IPS-11a (cell line): ENCODE data around the gene APOF.
"Not testable (repeated sequence)": the region's sequence is repeated elsewhere in the genome, so short reads cannot be mapped to it uniquely, and the experiment has no call there.

Experiments used
- H3K4me3 ChIP-seq: one replicate; pipeline ENCODE4 v1.5.1; 2013; ENCODE audit warnings: low read depth, low read length, control low read depth

Gene APOF

GRCh38 chr12:56374726-56375597 is 12.3 kb upstream of the APOF start:
- H3K4me3 ChIP-seq: no peak overlapping the region

DNA sequence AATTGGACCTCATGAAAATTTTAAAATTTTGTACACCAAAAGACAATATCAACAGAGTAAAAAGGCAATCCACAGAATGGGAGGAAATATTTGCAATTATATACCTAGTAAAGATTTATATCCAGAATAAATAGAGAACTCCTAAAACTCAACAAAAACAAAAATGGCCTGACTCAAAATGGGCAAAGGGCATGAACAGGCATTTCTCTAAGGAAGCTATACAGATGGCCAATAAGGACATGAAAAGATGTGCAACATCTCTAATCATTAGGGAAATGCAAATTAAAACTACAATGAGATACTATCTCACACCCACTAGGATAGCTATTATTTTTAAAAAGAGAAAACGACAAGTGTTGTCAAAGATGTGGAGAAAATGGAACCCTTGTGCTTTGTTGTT is 10.9 kb upstream of the APOF start:
- H3K4me3 ChIP-seq: no peak overlapping the region

GRCh38 chr12:56366948-56367347 is 4.3 kb upstream of the APOF start:
- H3K4me3 ChIP-seq: no peak overlapping the region

DNA sequence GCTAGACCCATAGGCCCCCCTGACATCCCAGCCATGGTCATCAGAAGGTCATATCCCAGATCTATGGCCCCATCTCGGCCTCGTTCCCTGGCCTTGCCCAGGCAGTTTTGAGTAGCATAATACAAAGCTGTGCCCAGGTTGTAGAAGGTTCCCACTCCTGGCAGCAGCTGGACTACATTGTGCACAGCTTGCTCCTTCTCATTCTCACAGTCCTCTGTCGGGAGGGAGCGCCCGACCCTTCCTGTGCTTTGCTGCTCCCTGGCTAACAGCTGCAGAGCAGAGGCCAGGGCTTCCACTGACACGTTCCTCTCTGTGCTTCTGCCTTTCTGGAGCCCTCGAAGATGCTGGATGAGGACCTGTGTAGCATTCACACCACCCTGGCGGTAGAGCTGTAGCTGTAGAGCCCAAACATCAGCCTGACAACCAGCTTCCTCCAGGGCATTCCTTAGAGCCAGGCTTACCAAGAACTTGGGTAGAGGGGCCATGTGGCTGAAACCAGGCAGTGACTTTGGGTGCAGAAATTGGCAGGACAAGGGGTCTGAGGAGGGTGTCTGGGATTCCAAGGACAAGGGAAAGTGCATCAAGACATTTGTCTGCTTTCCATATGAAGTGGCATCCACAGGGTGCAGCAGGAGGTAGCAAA is 1.0 kb downstream of the APOF start:
- no peak overlapping the region for H3K4me3 ChIP-seq

- peak within 1 kb of the TSS; percentile 97 for H3K4me3 ChIP-seq
These were observed 2.5 kb downstream of the APOF start, which contains the start of gene STAT2 for GRCh38 chr12:56359851-56360767. STAT2 (minus strand) TSS chr12:56360107; CDS start chr12:56356571, 3,536 bp downstream.

- H3K4me3 ChIP-seq: peak overlapping the region; percentile 97
These were observed 3.7 kb downstream of the APOF start for GRCh38 chr12:56358836-56359532.

- H3K4me3 ChIP-seq: no peak overlapping the region
These were observed 11.3 kb downstream of the APOF start for GRCh38 chr12:56351325-56351724.

DNA sequence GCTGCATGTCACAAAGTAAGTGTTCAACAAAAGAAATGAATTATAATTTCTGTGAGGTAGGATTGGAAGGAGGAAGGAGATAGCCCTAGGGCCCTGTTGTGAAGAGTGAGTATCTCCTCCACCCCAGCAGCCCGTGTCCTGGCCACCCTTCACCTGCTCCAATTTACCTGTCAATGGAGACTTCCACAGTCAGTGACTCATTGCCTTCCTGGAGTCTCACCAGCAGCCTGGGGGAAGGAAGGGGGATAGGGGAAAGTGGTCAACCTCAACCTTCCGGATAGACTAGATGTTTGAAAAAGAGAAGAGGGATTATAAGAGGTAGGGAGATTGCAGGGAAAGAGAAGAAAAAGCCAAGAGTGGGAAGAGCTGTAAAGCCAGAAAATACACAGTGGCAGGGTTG is 12.0 kb downstream of the APOF start:
- H3K4me3 ChIP-seq: no peak overlapping the region

DNA sequence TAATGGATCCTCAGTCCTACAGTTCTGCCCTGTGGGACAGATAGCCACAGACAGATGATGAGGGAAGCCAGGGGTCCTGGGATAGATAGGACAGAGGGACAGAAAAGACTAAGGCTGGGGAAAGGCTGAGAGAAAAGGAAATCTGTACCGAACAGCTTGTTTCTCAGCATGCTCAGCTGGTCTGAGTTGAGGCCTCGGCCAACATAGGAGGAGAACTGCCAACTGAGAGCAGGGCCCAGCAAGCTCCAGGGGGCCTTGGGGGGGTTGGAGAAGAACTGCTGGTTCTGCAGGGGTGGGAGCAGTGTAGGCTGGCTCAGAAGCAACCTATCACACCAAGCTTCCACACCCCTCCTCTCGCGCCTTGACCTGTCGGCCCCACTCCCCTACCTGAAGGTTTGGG is 13.9 kb downstream of the APOF start:
- H3K4me3 ChIP-seq: no peak overlapping the region

DNA sequence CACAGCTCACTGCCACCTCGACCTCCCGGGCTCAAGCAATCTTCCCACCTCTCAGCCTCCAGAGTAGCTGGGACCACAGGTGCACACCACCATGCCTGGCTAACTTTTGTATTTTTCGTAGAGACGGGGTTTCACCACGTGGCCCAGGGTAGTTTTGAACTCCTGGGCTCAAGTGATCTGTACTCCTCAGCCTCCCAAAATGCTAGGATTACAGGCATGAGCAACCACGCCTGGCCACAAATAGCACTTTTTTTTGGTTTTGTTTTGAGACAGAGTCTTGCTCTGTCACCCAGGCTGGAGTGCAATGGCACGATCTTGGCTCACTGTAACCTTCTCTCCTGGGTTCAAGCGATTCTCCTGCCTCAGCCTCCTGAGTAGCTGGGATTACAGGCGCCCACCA is 15.4 kb downstream of the APOF start:
- not testable (repeated sequence) for H3K4me3 ChIP-seq

- H3K4me3 ChIP-seq: no peak overlapping the region
These were observed 16.0 kb downstream of the APOF start for GRCh38 chr12:56346675-56347074.

DNA sequence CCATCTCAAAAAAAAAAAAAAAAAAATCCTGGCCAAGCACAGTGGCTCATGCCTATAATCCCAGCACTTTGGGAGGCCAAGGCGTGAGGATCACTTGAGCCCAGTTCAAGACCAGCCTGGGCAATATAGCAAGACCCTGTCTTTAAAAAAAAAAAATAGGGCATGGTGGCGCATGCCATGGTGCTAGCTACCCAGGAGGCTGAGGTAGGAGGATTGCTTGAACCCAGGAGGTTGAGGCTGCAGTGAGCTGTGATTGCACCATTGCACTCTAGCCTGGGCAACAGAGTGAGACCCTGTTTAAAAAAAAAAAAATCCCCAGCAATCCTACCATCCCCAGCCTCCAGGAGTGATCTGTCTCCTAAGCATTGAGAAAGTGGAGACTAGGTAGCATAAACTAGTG is 20.4 kb downstream of the APOF start:
- not testable (repeated sequence) for H3K4me3 ChIP-seq

- H3K4me3 ChIP-seq: no peak overlapping the region
These were observed 21.0 kb downstream of the APOF start for GRCh38 chr12:56341616-56342015.

DNA sequence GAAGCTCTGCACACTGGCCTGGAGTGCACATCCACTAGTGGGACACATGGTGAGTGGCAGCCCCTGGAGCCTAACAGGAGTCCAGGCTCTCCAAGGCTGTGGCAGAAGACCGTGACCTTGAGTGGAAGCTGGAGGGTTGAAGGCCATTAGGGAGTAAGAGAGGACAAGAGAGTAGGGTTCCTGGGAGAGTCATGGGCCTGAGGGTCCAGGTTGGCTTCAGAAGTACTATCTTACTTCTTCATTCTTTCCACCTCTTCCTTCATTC is 23.6 kb downstream of the APOF start:
- no peak overlapping the region for H3K4me3 ChIP-seq

DNA sequence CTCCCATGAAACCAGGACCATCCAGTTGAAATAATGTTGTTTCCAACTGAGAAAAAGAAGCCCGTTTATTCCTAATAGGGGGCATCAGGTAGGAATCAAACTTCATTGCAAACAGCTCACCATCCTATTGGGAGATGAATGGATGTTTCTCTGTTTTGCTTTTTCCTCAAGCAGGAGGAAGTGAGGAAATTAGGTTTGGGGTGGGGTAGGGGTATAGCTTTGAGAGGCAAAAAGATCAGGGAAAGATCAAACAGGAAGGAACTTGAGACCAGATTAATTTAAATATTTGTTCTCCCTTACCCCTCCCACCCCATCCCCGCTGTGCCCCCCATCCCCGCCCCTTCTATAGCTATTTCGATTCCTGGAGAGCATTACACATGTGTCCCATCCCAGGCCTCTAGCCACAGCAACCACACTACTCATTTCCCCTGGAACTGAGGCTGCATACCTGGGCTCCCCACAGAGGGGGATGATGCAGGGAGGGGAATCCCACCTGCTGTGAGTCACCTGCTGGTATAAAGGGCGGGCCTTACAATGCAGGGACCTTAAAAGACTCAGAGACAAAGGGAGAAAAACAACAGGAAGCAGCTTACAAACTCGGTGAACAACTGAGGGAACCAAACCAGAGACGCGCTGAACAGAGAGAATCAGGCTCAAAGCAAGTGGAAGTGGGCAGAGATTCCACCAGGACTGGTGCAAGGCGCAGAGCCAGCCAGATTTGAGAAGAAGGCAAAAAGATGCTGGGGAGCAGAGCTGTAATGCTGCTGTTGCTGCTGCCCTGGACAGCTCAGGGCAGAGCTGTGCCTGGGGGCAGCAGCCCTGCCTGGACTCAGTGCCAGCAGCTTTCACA is 24.1 kb downstream of the APOF start, which contains the start of gene IL23A:
Gene IL23A (plus strand): TSS at position 577 of the 850 bp plus-strand sequence. CDS start 161 bp downstream, at position 738.
- no peak within 1 kb of the TSS for H3K4me3 ChIP-seq

DNA sequence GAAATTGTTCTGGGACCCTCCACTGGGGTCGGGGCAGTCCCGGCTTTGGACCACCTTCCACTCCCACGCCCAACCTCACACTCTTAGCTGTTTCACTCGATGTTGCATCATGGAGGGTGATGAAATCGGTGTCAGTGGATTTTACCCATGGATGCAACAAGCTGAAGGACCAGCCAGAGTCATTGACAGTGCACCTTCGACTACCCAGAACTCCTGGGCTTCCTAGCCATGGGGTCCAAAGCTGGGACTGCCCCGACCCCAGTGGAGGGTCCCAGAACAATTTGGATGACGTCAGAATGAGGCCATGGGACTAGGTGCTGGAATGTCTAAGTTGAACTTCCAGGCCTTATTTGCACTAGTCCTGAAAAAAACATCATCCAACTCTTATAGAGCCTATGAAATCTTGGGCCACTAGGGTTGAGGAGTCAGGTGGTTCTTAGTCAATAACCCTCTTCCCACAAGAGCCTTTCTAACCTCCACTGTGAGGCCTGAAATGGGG is 24.9 kb downstream of the APOF start:
- no peak overlapping the region for H3K4me3 ChIP-seq

GRCh38 chr12:56336361-56337167 is 26.1 kb downstream of the APOF start:
- H3K4me3 ChIP-seq: no peak overlapping the region

GRCh38 chr12:56335527-56335926 is 27.1 kb downstream of the APOF start:
- H3K4me3 ChIP-seq: not testable (repeated sequence)

DNA sequence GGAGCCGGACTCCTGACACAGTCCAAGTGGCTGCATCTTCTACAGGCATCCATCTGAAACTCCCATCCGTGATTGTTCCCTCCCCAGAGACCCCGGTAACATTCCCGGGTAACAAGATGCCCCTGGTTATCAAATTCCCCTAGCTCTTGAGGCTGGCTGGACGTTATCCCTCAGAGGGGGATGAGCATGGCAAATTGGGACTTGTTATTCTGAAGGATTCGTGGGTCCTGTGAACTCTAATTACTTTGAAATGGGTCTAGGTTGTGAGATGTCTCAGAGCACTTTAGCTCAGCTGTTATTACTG is 28.2 kb downstream of the APOF start:
- peak overlapping the region; percentile 79 for H3K4me3 ChIP-seq
